Suprapubic skin (tissue), 4 donors: ENCODE data around the gene ZCCHC24. TPM values are rescaled to one million over a fixed set of nuclear protein-coding genes. Genes with fewer than 3 reads are reported as not detected.

Experiments
- DNase-seq, 2 donors: peaks; one replicate each; pipeline ENCODE4 v3.0.0-alpha.2; 2019; ENCODE audit warnings: low spot score in 2 of 2
- H3K27ac ChIP-seq: fragments of 200-600 bp; sonication (generic); one replicate; pipeline ENCODE4 v1.5.1; 2019
- H3K27me3 ChIP-seq: fragments of 200-600 bp; sonication (generic); one replicate; pipeline ENCODE4 v1.5.1; 2019
- H3K36me3 ChIP-seq: fragments of 200-600 bp; sonication (generic); one replicate; pipeline ENCODE4 v1.5.1; 2019
- H3K4me1 ChIP-seq: fragments of 200-600 bp; sonication (generic); one replicate; pipeline ENCODE4 v1.5.1; 2019
- H3K4me3 ChIP-seq: fragments of 200-600 bp; sonication (generic); one replicate; pipeline ENCODE4 v1.5.1; 2019; ENCODE audit warnings: mild to moderate bottlenecking
- H3K9me3 ChIP-seq: fragments of 200-600 bp; sonication (generic); one replicate; pipeline ENCODE4 v1.5.1; 2019
- EP300 ChIP-seq: sonication (generic); formaldehyde crosslinking; IDR thresholded peaks from one replicate; pipeline ENCODE4 v1.6.1; 2017; ENCODE audit warnings: antibody characterized with exemption
- POLR2A ChIP-seq, 2 donors: fragments of 450-650 bp; IDR thresholded peaks; one replicate each; pipeline ENCODE4 v1.6.1; 2017; ENCODE audit warnings: antibody characterized with exemption in 2 of 2, mild to moderate bottlenecking in 2 of 2, moderate library complexity in 2 of 2
- POLR2AphosphoS5 ChIP-seq, 3 donors: sonication (generic); formaldehyde crosslinking; IDR thresholded peaks; one replicate each; pipeline ENCODE4 v1.6.1; 2017; ENCODE audit warnings: antibody characterized with exemption in 3 of 3
- WGBS: methylation state at CpG from one replicate; pipeline ENCODE4 v1.1.5; 2018; 5-methylcytosine and 5-hydroxymethylcytosine counted together
- total RNA-seq, 4 donors: library from RNA; depleted of rRNA; stranded (reverse); fragments of >200 nt; gene quantifications; one replicate each; pipeline ENCODE4 v1.1.0, GENCODE V29; 2016
- TF ChIP-seq, protein P1 (sequence below), 2 donors: fragments of 200-600 bp in 1 of 2; fragments of 450-650 bp in 1 of 2; sonication (generic) in 1 of 2; IDR thresholded peaks; one replicate each; pipeline ENCODE4 v1.5.1; 2016 to 2019; ENCODE audit warnings: antibody characterized with exemption in 2 of 2, mild to moderate bottlenecking in 1 of 2, moderate library complexity in 1 of 2

ZCCHC24 gene
- total RNA-seq, 4 donors from 2014 or later = 8.9 to 17.3 (median 12.8) TPM

DNA sequence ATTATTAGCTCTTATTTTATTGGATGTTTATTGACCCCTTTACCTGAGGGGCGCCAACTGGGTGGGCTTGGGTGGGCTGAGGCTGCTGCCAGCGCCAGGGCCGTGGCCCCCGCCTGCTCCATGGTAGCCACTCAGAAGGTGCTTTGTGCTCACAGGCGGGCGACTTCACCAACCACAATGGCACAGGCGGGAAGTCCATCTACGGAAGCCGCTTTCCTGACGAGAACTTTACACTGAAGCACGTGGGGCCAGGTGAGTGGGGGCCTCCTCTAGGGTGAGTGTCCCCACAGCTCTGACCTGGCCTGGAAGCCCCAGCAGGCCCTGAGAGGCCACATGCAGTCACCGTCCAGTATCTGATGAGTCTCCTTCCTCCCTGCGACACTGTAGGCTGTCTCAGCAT lies 94.1 kb downstream of the ZCCHC24 start:
- 95% methylated on average over 13 of the region's 13 CpGs for WGBS
- no peak for DNase-seq
- Histone ChIP-seq H3K4me1 (peaks cover 31% of the 10 kb centered on the region), H3K9me3 (no peaks in the 10 kb centered on the region), H3K27me3 (no peaks in the 10 kb centered on the region), H3K27ac (no peak overlapping the region), H3K36me3 (peaks cover 63% of the 10 kb centered on the region), H3K4me3 (no peak overlapping the region)
- TF ChIP-seq POLR2A (IDR thresholded peaks at IDR 0.05) = no peak
- no peak for TF ChIP-seq EP300
- TF ChIP-seq POLR2AphosphoS5 (IDR thresholded peaks at IDR 0.05) = no peak
- TF ChIP-seq, protein P1, sequence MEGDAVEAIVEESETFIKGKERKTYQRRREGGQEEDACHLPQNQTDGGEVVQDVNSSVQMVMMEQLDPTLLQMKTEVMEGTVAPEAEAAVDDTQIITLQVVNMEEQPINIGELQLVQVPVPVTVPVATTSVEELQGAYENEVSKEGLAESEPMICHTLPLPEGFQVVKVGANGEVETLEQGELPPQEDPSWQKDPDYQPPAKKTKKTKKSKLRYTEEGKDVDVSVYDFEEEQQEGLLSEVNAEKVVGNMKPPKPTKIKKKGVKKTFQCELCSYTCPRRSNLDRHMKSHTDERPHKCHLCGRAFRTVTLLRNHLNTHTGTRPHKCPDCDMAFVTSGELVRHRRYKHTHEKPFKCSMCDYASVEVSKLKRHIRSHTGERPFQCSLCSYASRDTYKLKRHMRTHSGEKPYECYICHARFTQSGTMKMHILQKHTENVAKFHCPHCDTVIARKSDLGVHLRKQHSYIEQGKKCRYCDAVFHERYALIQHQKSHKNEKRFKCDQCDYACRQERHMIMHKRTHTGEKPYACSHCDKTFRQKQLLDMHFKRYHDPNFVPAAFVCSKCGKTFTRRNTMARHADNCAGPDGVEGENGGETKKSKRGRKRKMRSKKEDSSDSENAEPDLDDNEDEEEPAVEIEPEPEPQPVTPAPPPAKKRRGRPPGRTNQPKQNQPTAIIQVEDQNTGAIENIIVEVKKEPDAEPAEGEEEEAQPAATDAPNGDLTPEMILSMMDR (IDR thresholded peaks at IDR 0.05) = no peak

DNA sequence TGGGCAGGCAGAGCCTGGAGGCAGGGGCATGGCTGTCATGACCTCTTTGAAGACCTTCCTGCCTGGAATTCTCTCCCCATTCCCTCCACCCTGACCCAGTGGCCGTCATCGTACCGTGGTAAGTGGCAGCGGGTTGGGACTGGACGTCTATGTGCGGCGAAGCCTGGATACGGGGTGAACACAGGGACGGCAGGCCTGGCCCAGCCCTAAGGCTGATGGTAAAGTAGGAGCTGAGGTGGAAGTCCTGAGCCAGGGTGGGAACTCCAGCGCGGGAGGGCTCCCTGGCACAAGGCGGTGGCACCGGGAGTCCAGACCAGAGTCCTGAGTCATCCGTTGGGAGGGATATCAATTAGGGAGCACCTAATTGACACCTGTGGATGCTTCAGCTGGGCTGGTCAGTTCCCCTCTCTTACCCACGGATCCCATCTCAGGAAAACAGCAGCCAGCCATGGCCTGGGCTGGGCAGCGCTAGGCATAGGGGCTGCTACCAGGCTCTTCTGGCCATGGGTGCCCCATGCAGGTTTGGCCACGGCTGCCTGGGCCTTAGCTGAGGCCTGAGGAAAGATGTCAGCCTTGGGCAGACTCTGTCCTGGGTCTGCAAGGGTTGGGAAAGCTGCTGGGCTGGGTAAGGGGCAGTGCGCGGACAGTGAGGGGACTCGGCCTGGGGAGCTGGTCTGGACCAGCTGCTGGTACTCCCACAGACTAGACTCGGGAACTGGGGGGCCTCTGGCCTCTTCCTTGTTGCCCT lies 94.8 kb downstream of the ZCCHC24 start:
- no peaks in the 10 kb centered on the region for H3K27me3 ChIP-seq
- DNase-seq = peak in 1 of 2 donors; percentile 67
- H3K36me3 ChIP-seq = peaks cover 63% of the 10 kb centered on the region
- H3K27ac ChIP-seq = no peak overlapping the region
- H3K4me3 ChIP-seq = no peak overlapping the region
- WGBS = 86% methylated on average over 20 of the region's 21 CpGs
- H3K4me1 ChIP-seq = peaks cover 31% of the 10 kb centered on the region
- no peak for TF ChIP-seq POLR2AphosphoS5 (IDR thresholded peaks at IDR 0.05)
- TF ChIP-seq EP300 = no peak
- no peak for TF ChIP-seq POLR2A (IDR thresholded peaks at IDR 0.05)
- TF ChIP-seq, protein P1 (IDR thresholded peaks at IDR 0.05) = no peak
- H3K9me3 ChIP-seq = no peaks in the 10 kb centered on the region

DNA sequence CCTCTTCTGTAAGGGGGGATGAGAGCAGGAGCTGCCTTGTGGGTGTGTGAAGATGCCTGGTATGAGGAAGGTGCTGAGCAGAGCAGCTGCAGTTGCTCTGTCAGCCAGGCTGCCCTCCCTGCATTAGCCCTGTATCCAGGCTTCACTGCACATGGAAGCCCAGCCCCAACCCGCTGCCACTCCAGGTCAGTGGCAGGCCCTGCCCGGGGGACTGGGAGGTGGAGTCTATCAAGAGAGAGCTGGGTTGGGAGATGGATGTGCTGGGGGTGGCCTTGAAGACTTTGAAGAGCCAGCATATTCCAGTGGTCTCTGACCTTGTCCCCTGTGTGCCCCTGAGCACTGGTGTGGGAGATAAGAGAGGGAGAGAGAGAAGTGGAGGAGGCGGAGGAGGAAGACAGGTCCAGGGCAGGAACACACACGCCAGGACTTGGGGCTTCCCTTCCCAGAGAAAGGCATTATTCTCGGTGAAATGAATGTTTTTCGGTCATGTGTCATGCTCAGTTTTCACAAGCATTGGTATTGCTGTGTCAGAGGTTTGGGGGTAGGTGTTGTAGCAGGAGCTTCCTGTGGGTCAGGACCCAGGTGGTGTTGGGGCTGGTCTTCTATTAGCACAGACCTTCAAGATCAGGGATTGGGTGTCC lies 95.5 kb downstream of the ZCCHC24 start:
- Histone ChIP-seq H3K27ac (no peak overlapping the region), H3K9me3 (no peaks in the 10 kb centered on the region), H3K4me3 (no peak overlapping the region), H3K4me1 (peaks cover 36% of the 10 kb centered on the region), H3K27me3 (no peaks in the 10 kb centered on the region), H3K36me3 (peaks cover 58% of the 10 kb centered on the region)
- peak in 1 of 2 donors; percentile 59 for DNase-seq
- no peak for TF ChIP-seq POLR2AphosphoS5 (IDR thresholded peaks at IDR 0.05)
- TF ChIP-seq, protein P1 (IDR thresholded peaks at IDR 0.05) = no peak
- no peak for TF ChIP-seq EP300
- 82% methylated on average over 6 of the region's 6 CpGs for WGBS

DNA sequence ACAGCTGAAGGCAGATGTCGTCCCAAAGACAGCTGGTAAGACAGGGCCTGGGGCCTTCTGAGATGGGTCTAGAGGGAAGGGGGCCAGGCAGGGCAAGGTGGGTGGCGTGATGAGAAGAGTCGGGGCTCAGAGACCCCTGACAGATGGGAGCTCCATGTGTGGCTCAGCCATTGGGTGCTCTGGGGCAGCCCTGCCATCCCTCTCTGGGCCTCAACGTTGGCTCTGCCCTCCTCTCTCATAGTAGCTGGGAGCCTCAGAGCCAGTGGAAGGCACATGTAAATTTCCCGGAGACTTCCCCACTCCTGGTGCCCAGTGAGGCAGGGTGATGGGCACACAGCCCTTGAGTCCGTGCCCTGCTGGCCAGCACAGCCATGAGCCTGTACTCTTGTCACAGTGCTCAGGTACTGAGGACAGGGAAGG lies 96.3 kb downstream of the ZCCHC24 start:
- no peak overlapping the region for H3K27ac ChIP-seq
- peaks cover 36% of the 10 kb centered on the region for H3K4me1 ChIP-seq
- H3K36me3 ChIP-seq = peaks cover 52% of the 10 kb centered on the region
- 81% methylated on average over 4 of the region's 6 CpGs for WGBS
- TF ChIP-seq POLR2AphosphoS5 (IDR thresholded peaks at IDR 0.05) (no peak), POLR2A (IDR thresholded peaks at IDR 0.05) (no peak), EP300 (no peak)
- TF ChIP-seq, protein P1 (IDR thresholded peaks at IDR 0.05) = no peak
- peak in 1 of 2 donors; percentile 69 for DNase-seq
- H3K9me3 ChIP-seq = no peaks in the 10 kb centered on the region
- H3K27me3 ChIP-seq = no peaks in the 10 kb centered on the region
- peak overlapping the region; percentile 74 for H3K4me3 ChIP-seq

DNA sequence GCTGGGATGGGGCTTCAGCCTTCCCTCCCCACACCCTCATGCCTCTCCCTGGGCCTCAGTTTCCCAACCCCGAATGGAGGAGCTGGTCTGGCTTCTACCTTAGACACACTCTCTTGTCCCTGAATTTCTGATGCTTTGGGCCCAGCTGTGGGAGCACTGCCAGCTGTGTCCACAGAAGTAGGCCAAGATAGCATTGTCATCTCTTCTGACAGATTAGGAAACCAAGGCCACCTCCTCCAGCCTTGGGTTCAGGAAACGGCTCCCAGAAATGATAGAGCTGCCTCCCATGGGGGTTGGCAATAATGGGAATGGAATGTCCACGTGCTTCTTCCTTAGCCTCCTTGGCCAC lies 96.8 kb downstream of the ZCCHC24 start:
- Histone ChIP-seq H3K4me1 (peaks cover 37% of the 10 kb centered on the region), H3K27me3 (no peaks in the 10 kb centered on the region), H3K4me3 (peak overlapping the region; percentile 74), H3K9me3 (no peaks in the 10 kb centered on the region), H3K27ac (peak overlapping the region; percentile 87), H3K36me3 (peaks cover 47% of the 10 kb centered on the region)
- TF ChIP-seq, protein P1 (IDR thresholded peaks at IDR 0.05) = no peak
- no peak for TF ChIP-seq EP300
- no peak for TF ChIP-seq POLR2AphosphoS5 (IDR thresholded peaks at IDR 0.05)
- TF ChIP-seq POLR2A (IDR thresholded peaks at IDR 0.05) = no peak
- 74% methylated on average over 3 of the region's 3 CpGs for WGBS
- peak in 1 of 2 donors; percentile 77 for DNase-seq
